GM12865 (cell line): ENCODE data around the gene MIA2.
"Not testable (repeated sequence)": the region's sequence is repeated elsewhere in the genome, so short reads cannot be mapped to it uniquely, and the experiment has no call there.

Experiments used
- DNase-seq: peaks from one replicate; pipeline ENCODE4 v3.0.0; 2010; ENCODE audit warnings: low read depth
- H3K4me3 ChIP-seq: 2 replicates; pipeline ENCODE4 v1.5.1; 2011; ENCODE audit warnings: mild to moderate bottlenecking, low read depth, low read length, control low read depth
- CTCF ChIP-seq: IDR thresholded peaks from 2 replicates; pipeline ENCODE4 v1.5.1; 2011; ENCODE audit warnings: low read length, control low read depth, low read depth, inconsistent platforms; ENCODE audit not compliant: insufficient read depth; ENCODE audit errors: missing control alignments

Gene MIA2

GRCh38 chr14:39316830-39317553 lies 83.3 kb downstream of the MIA2 start:
- no peak for DNase-seq
- no peak overlapping the region for H3K4me3 ChIP-seq
- no peak for TF ChIP-seq CTCF

- no peak overlapping the region for H3K4me3 ChIP-seq
- no peak for DNase-seq
- no peak for TF ChIP-seq CTCF
Observed at GRCh38 chr14:39318574-39318973, 84.9 kb downstream of the MIA2 start.

- DNase-seq = no peak
- TF ChIP-seq CTCF = no peak
- no peak overlapping the region for H3K4me3 ChIP-seq
Observed at GRCh38 chr14:39319381-39319780, 85.7 kb downstream of the MIA2 start.

- no peak overlapping the region for H3K4me3 ChIP-seq
- DNase-seq = no peak
- no peak for TF ChIP-seq CTCF
Observed at GRCh38 chr14:39320318-39320717, 86.6 kb downstream of the MIA2 start.

GRCh38 chr14:39322807-39323206 lies 89.1 kb downstream of the MIA2 start:
- no peak overlapping the region for H3K4me3 ChIP-seq
- DNase-seq = no peak
- TF ChIP-seq CTCF = no peak

GRCh38 chr14:39324097-39324496 lies 90.4 kb downstream of the MIA2 start:
- no peak for DNase-seq
- no peak overlapping the region for H3K4me3 ChIP-seq
- no peak for TF ChIP-seq CTCF

GRCh38 chr14:39339003-39339402 lies 105.3 kb downstream of the MIA2 start:
- no peak overlapping the region for H3K4me3 ChIP-seq
- DNase-seq = no peak
- no peak for TF ChIP-seq CTCF

- not testable (repeated sequence) for DNase-seq
Observed at GRCh38 chr14:39341126-39341525, 107.4 kb downstream of the MIA2 start.

More at GRCh38 chr14:39341126-39341525, 107.4 kb downstream of the MIA2 start:
- not testable (repeated sequence) for H3K4me3 ChIP-seq
